ENCODE data around the gene AGA.

The AGA gene

GRCh38 chr4:177441803-177442622 is at the start of gene AGA:
TSS of gene AGA (minus strand) at chr4:177442437. CDS start at chr4:177442375, 62 bp downstream.
- TF ChIP-seq GATA2 (IDR thresholded peaks at IDR 0.05; ENCODE audit: low read depth, low read length): no peak
- no peak for TF ChIP-seq GATA3 (IDR thresholded peaks at IDR 0.05; ENCODE audit: low read depth, low read length)

GRCh38 chr4:177492022-177492421 is 49.8 kb upstream of the AGA start:
- TF ChIP-seq GATA2 (IDR thresholded peaks at IDR 0.05; ENCODE audit: low read depth, low read length) (no peak), GATA3 (IDR thresholded peaks at IDR 0.05; ENCODE audit: low read depth, low read length) (no peak)

GRCh38 chr4:177490769-177491168 is 48.5 kb upstream of the AGA start:
- no peak for TF ChIP-seq GATA3 (IDR thresholded peaks at IDR 0.05; ENCODE audit: low read depth, low read length)

DNA sequence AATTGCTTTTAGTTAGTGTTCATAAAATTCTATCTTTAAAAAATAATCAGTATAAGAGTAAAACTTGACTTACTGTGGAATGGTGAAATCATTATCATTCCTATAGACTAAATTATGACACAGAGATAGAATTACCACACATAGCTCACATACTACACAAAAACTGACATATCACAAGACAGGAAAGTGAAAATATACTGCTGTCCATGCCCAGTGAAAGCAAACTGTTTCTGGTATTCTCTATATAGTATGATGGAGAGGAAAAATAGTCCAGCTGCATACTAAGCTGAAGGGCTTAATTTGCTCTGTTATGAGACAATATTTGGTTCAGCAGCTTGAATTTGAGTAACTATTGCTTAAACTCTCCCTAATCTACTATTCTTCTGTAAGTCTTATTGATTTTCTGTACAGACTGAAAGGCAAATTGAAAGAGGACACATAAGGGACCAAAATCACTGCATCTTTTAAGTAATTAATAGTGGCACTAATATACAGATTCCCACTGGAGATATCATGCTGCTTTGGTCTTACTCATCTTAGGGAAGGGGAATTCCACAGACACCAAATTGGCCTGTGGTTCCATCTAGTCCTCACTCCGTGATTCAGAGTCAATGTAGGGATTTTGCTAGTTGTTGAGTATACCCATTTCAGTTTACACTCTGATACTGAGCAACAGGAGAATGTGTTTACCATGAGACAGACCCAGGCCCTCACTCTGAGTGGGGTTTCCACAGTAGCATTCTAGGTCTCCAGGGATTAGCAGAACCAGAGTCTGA is 47.4 kb upstream of the AGA start:
- no peak for TF ChIP-seq GATA2 (IDR thresholded peaks at IDR 0.05; ENCODE audit: low read depth, low read length)
- TF ChIP-seq GATA3 (IDR thresholded peaks at IDR 0.05; ENCODE audit: low read depth, low read length): no peak

- TF ChIP-seq GATA2 (IDR thresholded peaks at IDR 0.05; ENCODE audit: low read depth, low read length) (no peak), GATA3 (IDR thresholded peaks at IDR 0.05; ENCODE audit: low read depth, low read length) (no peak)
These were observed 45.7 kb upstream of the AGA start for GRCh38 chr4:177487977-177488376.

DNA sequence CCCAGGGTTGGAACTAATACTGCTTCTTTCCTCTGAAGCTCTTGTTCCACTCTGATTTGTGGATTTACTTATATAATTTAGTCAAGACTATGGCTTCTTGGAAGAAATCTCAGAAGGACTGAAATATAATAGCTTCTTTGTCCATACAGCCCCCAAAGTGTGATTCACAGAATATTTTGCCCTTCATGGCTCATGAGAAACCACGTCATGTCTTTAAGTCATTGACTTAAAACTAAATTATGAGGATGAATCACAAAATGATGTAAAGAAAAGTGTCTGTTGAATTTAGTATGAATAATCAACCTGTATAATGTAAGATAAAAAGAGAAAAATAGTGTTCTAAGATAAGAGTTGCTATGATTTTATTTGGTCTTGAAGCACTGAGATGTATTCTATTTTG is 43.3 kb upstream of the AGA start:
- TF ChIP-seq GATA3 (IDR thresholded peaks at IDR 0.05; ENCODE audit: low read depth, low read length) (no peak), GATA2 (IDR thresholded peaks at IDR 0.05; ENCODE audit: low read depth, low read length) (no peak)

DNA sequence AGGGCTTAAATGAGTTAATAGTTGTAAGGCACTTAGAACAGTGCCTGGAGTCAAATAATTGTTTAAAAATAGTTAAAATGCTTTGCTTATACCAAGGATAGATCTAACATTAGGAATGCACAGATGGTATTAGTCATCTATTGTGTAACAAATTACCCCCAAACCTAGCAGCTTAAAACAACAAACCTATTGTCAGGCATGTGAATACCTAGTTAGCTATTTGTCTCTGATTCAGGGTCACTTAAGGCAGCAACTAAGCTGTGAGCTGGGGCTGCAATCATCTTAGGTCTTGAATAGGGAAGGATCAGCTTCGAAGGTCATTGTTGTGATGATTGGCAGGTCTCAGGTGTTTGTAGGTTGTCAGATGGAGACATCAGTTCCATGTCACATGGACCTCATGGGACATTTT is 42.4 kb upstream of the AGA start:
- TF ChIP-seq GATA3 (IDR thresholded peaks at IDR 0.05; ENCODE audit: low read depth, low read length) (no peak), GATA2 (IDR thresholded peaks at IDR 0.05; ENCODE audit: low read depth, low read length) (no peak)

- no peak for TF ChIP-seq GATA3 (IDR thresholded peaks at IDR 0.05; ENCODE audit: low read depth, low read length)
- no peak for TF ChIP-seq GATA2 (IDR thresholded peaks at IDR 0.05; ENCODE audit: low read depth, low read length)
These were observed 41.5 kb upstream of the AGA start for GRCh38 chr4:177483760-177484159.

- TF ChIP-seq GATA3 (IDR thresholded peaks at IDR 0.05; ENCODE audit: low read depth, low read length): no peak
- no peak for TF ChIP-seq GATA2 (IDR thresholded peaks at IDR 0.05; ENCODE audit: low read depth, low read length)
These were observed 41.0 kb upstream of the AGA start for GRCh38 chr4:177483271-177483670.

DNA sequence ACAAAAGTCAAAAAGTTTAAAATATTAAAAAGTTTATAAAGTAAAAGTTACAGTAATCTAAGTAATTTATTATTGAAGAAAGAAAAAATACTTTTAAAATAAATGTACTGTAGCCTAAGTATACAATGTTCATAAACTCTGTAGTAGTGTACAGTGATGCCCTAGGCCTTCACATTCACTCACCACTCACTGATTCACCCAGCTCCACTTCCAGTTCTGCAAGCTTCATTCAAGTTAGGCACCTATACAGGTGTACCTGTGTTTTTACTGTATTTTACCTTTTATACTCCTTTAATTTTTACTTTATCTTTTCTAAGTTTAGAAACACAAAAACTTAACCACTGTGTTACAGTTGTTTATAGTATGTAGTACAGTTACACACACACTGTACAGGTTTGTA is 40.1 kb upstream of the AGA start:
- TF ChIP-seq GATA3 (IDR thresholded peaks at IDR 0.05; ENCODE audit: low read depth, low read length) (no peak), GATA2 (IDR thresholded peaks at IDR 0.05; ENCODE audit: low read depth, low read length) (no peak)

GRCh38 chr4:177480795-177481194 is 38.6 kb upstream of the AGA start:
- no peak for TF ChIP-seq GATA2 (IDR thresholded peaks at IDR 0.05; ENCODE audit: low read depth, low read length)
- TF ChIP-seq GATA3 (IDR thresholded peaks at IDR 0.05; ENCODE audit: low read depth, low read length): no peak

DNA sequence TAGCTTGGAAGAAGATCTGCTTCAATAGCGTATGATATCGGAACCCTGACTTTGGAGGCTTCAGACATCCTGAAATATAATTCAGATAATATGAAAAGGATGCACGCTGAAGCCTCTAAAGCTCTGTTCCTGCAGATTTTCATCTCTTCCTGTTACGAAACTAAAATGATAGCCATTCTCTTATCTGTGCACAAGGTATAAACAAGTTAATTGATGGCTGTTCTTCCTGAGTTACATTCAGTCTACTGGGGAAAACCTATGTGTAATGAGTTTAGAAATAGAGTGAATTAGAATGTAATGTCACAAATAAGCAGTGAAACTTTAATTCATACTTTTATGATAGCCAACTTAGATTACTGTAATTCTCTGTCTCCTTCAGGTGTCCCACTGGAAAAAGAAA is 36.8 kb upstream of the AGA start:
- no peak for TF ChIP-seq GATA3 (IDR thresholded peaks at IDR 0.05; ENCODE audit: low read depth, low read length)
- TF ChIP-seq GATA2 (IDR thresholded peaks at IDR 0.05; ENCODE audit: low read depth, low read length): no peak

DNA sequence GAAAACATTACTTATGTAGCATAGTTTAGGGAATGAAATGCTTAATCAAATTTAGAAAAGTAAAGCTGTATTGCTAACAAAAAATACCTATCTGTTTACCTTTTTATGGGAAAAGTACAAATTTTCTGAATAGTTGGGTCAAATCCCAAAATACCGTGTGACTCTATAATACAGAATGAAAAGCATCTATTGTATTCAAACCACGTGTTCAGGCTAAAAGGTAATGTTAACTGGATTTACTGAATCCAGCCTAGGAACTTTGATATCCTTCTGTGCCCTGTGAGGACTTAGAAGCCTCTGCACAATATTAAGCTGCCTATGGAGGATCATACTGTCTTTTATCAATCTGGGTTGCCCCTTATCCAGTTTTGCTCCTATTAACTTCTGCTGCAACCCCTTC is 36.3 kb upstream of the AGA start:
- TF ChIP-seq GATA3 (IDR thresholded peaks at IDR 0.05; ENCODE audit: low read depth, low read length): no peak
- TF ChIP-seq GATA2 (IDR thresholded peaks at IDR 0.05; ENCODE audit: low read depth, low read length): no peak

- TF ChIP-seq GATA3 (IDR thresholded peaks at IDR 0.05; ENCODE audit: low read depth, low read length) (no peak), GATA2 (IDR thresholded peaks at IDR 0.05; ENCODE audit: low read depth, low read length) (no peak)
These were observed 31.8 kb upstream of the AGA start for GRCh38 chr4:177473991-177474390.

DNA sequence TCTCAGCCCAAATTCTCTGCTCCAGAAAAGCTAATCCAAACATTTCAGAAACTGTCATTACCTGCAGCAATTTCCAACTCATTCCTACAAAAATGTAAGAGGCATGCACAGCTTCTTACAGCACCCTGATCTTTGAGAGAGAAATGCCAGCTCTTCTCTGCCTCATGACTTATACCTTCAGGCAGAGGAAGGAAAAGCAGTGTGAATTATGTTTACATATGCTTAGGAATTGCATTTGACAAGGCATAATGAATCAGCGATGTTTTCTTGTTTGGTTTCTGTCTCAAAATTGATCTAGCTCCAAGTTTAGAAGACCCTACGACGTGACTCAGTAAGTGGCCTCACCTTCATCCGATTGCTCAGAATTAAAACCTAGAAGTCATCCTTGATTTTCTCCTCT is 21.8 kb upstream of the AGA start:
- no peak for TF ChIP-seq GATA2 (IDR thresholded peaks at IDR 0.05; ENCODE audit: low read depth, low read length)
- TF ChIP-seq GATA3 (IDR thresholded peaks at IDR 0.05; ENCODE audit: low read depth, low read length): no peak

Measured in SH-SY5Y (cell line).